ENCODE results near the gene ENOX1.

ENOX1 gene

GRCh38 chr13:43799191-43799590 lies 12.4 kb upstream of the ENOX1 start:
- no peak for TF ChIP-seq ZNF565 (CRISPR knock-in tag; conservative IDR thresholded peaks at IDR 0.05; ENCODE audit: low read depth)
- ATAC-seq = no peak

- no peak for TF ChIP-seq SNAI2 (CRISPR knock-in tag; IDR thresholded peaks at IDR 0.05)
- no peak for TF ChIP-seq PATZ1 (CRISPR knock-in tag; IDR thresholded peaks at IDR 0.05; ENCODE audit: borderline replicate concordance)
- TF ChIP-seq CSDC2 (CRISPR knock-in tag; IDR thresholded peaks at IDR 0.05) = no peak
- TF ChIP-seq CSRNP3 (CRISPR knock-in tag; IDR thresholded peaks at IDR 0.05) = no peak
- no peak for TF ChIP-seq ZNF565 (CRISPR knock-in tag; conservative IDR thresholded peaks at IDR 0.05; ENCODE audit: low read depth)
- TF ChIP-seq ZC3H10 (CRISPR knock-in tag; IDR thresholded peaks at IDR 0.05) = no peak
- no peak for TF ChIP-seq TCF4 (CRISPR knock-in tag; IDR thresholded peaks at IDR 0.05; ENCODE audit: borderline replicate concordance)
- no peak for ATAC-seq
These were observed 11.1 kb upstream of the ENOX1 start for GRCh38 chr13:43797869-43798268.

GRCh38 chr13:43797159-43797558 lies 10.4 kb upstream of the ENOX1 start:
- no peak for TF ChIP-seq TCF4 (CRISPR knock-in tag; IDR thresholded peaks at IDR 0.05; ENCODE audit: borderline replicate concordance)
- no peak for TF ChIP-seq ZNF8 (CRISPR knock-in tag; IDR thresholded peaks at IDR 0.05)
- TF ChIP-seq CSRNP3 (CRISPR knock-in tag; IDR thresholded peaks at IDR 0.05) = no peak
- no peak for TF ChIP-seq ESRRG (CRISPR knock-in tag; IDR thresholded peaks at IDR 0.05)
- no peak for TF ChIP-seq SNAI2 (CRISPR knock-in tag; IDR thresholded peaks at IDR 0.05)
- no peak for TF ChIP-seq PATZ1 (CRISPR knock-in tag; IDR thresholded peaks at IDR 0.05; ENCODE audit: borderline replicate concordance)
- no peak for TF ChIP-seq POU6F1 (CRISPR knock-in tag; IDR thresholded peaks at IDR 0.05; ENCODE audit: borderline replicate concordance, low read depth)
- TF ChIP-seq ZNF565 (CRISPR knock-in tag; conservative IDR thresholded peaks at IDR 0.05; ENCODE audit: low read depth) = no peak
- TF ChIP-seq CSDC2 (CRISPR knock-in tag; IDR thresholded peaks at IDR 0.05) = no peak
- no peak for TF ChIP-seq RARB (CRISPR knock-in tag; IDR thresholded peaks at IDR 0.05)
- no peak for TF ChIP-seq TSHZ2 (CRISPR knock-in tag; IDR thresholded peaks at IDR 0.05)
- TF ChIP-seq CREB5 (CRISPR knock-in tag; IDR thresholded peaks at IDR 0.05; ENCODE audit: low read depth) = no peak
- no peak for TF ChIP-seq ZNF70 (CRISPR knock-in tag; IDR thresholded peaks at IDR 0.05)
- TF ChIP-seq OSR1 (CRISPR knock-in tag; IDR thresholded peaks at IDR 0.05) = no peak
- TF ChIP-seq ISL1 (CRISPR knock-in tag; IDR thresholded peaks at IDR 0.05) = no peak
- no peak for TF ChIP-seq ZFP3 (CRISPR knock-in tag; IDR thresholded peaks at IDR 0.05)
- TF ChIP-seq ARNTL (CRISPR knock-in tag; IDR thresholded peaks at IDR 0.05; ENCODE audit: borderline replicate concordance, low read depth) = no peak
- no peak for TF ChIP-seq TOX (CRISPR knock-in tag; IDR thresholded peaks at IDR 0.05; ENCODE audit: borderline replicate concordance)
- ATAC-seq = no peak
